Left forelimb (tissue), 1 donor: Measurements from ENCODE around the gene MYO5B.

Experiments used
- DNase-seq: peaks from one replicate; pipeline ENCODE4 v3.0.0-alpha.2; 2018; ENCODE audit warnings: low spot score

Gene MYO5B

GRCh38 chr18:50144540-50144939, 50.4 kb downstream of the MYO5B start:
- DNase-seq, result no peak

GRCh38 chr18:50143886-50144285, 51.1 kb downstream of the MYO5B start:
- no peak for DNase-seq

GRCh38 chr18:50143294-50143693, 51.7 kb downstream of the MYO5B start:
- no peak for DNase-seq

GRCh38 chr18:50142441-50143120, 52.4 kb downstream of the MYO5B start:
- no peak for DNase-seq

GRCh38 chr18:50138181-50139064, 56.5 kb downstream of the MYO5B start:
- no peak for DNase-seq

GRCh38 chr18:50135903-50136302, 59.0 kb downstream of the MYO5B start:
- DNase-seq, result no peak

GRCh38 chr18:50133526-50133925, 61.4 kb downstream of the MYO5B start:
- no peak for DNase-seq

- no peak for DNase-seq
These were observed 63.4 kb downstream of the MYO5B start for GRCh38 chr18:50131591-50131990.

GRCh38 chr18:50128506-50129271, 66.3 kb downstream of the MYO5B start:
- DNase-seq, result no peak

- DNase-seq, result no peak
These were observed 67.3 kb downstream of the MYO5B start for GRCh38 chr18:50127516-50128210.

GRCh38 chr18:50126471-50126870, 68.5 kb downstream of the MYO5B start:
- DNase-seq, result no peak

- DNase-seq, result no peak
These were observed 69.5 kb downstream of the MYO5B start for GRCh38 chr18:50125456-50125855.

GRCh38 chr18:50119296-50119695, 75.7 kb downstream of the MYO5B start:
- DNase-seq, result no peak

- no peak for DNase-seq
These were observed 77.1 kb downstream of the MYO5B start for GRCh38 chr18:50117863-50118262.

GRCh38 chr18:50115095-50115494, 79.9 kb downstream of the MYO5B start:
- DNase-seq, result no peak

- DNase-seq, result no peak
These were observed 80.5 kb downstream of the MYO5B start for GRCh38 chr18:50114448-50114847.

- no peak for DNase-seq
These were observed 81.2 kb downstream of the MYO5B start for GRCh38 chr18:50113726-50114125.

- DNase-seq, result no peak
These were observed 83.5 kb downstream of the MYO5B start for GRCh38 chr18:50111398-50111797.

- no peak for DNase-seq
These were observed 87.4 kb downstream of the MYO5B start for GRCh38 chr18:50107468-50107977.

GRCh38 chr18:50105027-50105426, 89.9 kb downstream of the MYO5B start:
- no peak for DNase-seq

- no peak for DNase-seq
These were observed 90.5 kb downstream of the MYO5B start for GRCh38 chr18:50104421-50104820.
